ENCODE data around the gene SDHAF4.
"Not testable (repeated sequence)": the region's sequence is repeated elsewhere in the genome, so short reads cannot be mapped to it uniquely, and the experiment has no call there.

Gene SDHAF4

DNA sequence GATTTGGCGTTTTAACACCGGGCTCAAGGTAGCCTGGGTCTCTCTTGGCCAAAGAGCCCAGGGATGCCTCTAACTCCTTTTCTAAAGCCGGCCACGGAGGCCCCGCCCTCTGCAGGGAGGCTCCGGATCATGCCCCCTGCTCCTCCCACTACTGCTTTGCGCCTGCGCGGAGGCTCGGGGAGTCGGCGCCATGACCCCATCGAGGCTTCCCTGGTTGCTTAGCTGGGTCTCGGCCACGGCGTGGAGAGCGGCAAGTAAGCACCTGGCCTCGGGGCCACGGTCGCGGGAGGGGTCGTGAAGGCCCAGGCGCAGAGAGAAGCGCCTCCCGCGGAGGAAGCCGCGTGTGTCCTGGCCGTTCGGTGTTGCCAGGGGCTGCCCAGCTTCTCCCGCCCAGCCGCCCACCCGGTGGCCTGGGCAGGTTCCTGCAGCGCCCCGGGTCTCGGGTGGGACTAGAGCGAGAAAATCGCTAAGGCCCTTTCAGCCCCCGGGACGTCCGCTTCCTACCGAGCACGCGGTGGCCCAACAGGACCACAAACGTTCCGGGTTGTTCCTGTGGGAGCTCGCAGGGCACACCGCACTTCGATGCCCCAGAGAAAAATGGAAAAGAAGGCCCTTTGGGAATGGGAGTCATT is at the start of gene SDHAF4:
TSS of gene SDHAF4 (plus strand) at position 180 of the 632 bp plus-strand sequence. CDS start at position 191, 11 bp downstream.
- peak; percentile 71 for DNase-seq (ENCODE audit: low read depth)

GRCh38 chr6:70518723-70519122 is 48.0 kb upstream of the SDHAF4 start:
- DNase-seq (ENCODE audit: low read depth) = no peak

DNA sequence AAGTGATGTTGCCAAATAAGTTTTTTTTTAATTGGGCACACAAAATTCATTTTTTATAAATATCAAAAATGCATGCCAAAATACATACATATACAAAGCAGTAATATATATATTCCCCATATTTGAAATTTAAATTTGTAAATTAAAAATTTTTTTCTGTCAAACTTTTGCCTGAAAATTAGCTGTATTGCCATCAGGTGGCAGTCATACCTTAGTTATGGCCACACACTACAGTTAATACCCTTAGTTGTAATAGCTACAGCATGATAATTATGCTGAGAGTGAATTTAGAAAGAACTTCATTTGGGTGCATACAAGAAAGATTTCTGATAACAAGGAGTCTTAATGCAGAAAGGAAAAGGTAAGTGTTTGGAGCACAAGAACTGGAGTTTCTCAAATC is 46.2 kb upstream of the SDHAF4 start:
- peak; percentile 9 for DNase-seq (ENCODE audit: low read depth)

- peak; percentile 3 for DNase-seq (ENCODE audit: low read depth)
These were observed 41.9 kb upstream of the SDHAF4 start for GRCh38 chr6:70524721-70525286.

- no peak for DNase-seq (ENCODE audit: low read depth)
These were observed 39.5 kb upstream of the SDHAF4 start for GRCh38 chr6:70527071-70527737.

DNA sequence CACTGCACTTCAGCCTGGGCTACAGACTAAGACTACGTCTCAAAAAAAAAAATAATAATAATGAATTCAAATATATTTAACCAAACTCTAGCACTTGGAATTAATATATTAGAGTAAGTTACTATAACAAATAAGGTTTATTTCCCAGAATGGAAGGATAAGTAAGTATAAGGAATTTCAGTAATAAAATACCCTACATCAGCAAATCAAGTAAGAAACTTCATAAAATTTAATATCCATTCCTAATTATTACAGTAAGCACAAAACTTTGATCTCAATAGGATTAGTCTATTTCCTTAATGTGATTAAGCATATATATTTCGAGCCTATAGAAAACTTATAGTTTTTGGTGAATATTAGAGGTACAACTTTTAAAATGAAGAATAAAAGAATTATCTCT is 36.7 kb upstream of the SDHAF4 start:
- DNase-seq (ENCODE audit: low read depth) = no peak

DNA sequence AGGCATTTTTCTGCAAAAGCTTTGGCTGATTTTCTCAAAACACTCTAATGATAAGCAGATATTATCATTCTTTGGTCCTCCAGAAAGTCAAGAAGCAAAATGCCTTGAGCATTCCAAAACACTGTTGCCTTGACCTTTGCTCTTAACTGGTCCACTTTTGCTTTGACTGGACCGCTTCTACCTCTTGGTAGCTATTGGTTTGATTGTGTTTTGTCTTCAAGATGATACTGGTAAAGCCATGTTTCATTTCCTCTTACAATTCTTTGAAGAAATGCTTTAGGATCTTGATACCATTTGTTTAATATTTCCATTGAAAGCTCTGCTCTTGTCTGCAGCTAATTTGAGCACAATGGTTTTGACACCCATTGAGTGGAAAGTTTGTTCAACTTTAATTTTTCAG is 35.6 kb upstream of the SDHAF4 start:
- no peak for DNase-seq (ENCODE audit: low read depth)

GRCh38 chr6:70537266-70537665 is 29.5 kb upstream of the SDHAF4 start:
- DNase-seq (ENCODE audit: low read depth) = no peak

DNA sequence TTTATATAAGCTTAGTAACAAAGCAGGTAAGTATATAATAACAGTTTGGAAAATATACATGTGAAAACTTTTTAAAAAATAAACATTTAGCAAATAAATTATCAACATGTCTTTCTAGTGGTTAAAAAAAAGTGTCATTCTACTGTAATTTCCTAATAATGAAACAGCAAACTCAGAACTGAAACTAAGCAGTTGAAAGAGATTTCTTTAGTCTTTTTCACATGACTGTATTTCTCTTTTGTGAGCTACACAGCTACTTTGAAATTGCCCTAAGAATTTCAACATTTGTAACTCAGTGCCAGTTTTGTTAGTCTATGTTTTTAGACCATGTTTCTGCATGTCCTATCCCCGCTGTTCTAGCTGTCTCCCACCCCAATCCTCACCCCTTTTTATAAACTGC is 28.4 kb upstream of the SDHAF4 start:
- no peak for DNase-seq (ENCODE audit: low read depth)

GRCh38 chr6:70547313-70547712 is 19.4 kb upstream of the SDHAF4 start:
- peak; percentile 21 for DNase-seq (ENCODE audit: low read depth)

GRCh38 chr6:70547905-70548304 is 18.8 kb upstream of the SDHAF4 start:
- no peak for DNase-seq (ENCODE audit: low read depth)

- no peak for DNase-seq (ENCODE audit: low read depth)
These were observed 17.4 kb upstream of the SDHAF4 start for GRCh38 chr6:70549327-70549726.

- no peak for DNase-seq (ENCODE audit: low read depth)
These were observed 15.2 kb upstream of the SDHAF4 start for GRCh38 chr6:70551566-70551965.

DNA sequence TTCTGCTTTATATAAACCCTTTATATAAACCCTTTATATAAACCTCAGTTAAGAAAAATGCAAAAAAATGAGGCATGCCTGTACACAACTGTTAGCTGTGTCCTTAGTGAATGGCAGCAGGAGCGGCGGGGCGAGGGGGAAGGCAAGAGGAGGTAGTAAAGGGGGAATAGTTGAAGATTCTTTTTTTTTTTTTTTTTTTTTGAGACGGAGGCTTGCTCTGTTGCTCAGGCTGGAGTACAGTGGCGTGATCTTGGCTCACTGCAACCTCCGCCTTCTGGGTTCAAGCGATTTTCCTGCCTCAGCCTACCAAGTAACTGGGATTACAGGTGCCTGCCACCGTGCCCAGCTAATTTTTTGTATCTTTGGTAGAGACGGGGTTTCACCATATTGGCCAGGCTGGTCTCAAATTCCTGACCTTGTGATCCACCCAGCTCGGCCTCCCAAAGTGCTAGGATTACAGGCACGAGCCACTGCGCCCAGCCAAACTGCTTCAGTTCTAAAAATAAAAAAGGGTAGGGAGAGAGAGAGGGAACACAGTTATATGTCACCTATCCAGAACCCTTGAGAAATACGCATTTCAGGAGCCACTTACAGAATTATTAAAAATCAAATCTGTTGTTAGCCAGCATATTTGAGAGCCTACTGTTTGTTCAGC is 14.3 kb upstream of the SDHAF4 start:
- DNase-seq (ENCODE audit: low read depth) = not testable (repeated sequence)

- DNase-seq (ENCODE audit: low read depth) = no peak
These were observed 13.8 kb upstream of the SDHAF4 start for GRCh38 chr6:70552974-70553373.

GRCh38 chr6:70557998-70558397 is 8.7 kb upstream of the SDHAF4 start:
- DNase-seq (ENCODE audit: low read depth) = no peak

DNA sequence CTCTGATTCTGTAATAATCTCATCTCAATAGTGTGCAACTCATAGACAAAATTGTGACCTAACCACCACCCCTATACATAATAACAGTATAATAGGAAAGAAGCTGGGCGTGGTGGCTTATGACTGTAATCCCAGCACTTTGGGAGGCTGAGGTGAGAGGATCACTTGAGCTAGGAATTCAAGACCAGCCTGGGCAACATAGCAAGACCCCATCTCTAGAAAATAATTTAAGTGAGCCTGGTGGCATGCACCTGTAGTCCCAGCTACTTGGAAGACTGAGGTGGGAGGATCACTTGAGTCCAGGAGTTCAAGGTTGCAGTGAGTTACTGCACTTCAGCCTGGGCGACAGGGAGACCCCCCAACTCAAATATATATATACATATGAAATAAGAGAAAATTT is 4.3 kb upstream of the SDHAF4 start:
- not testable (repeated sequence) for DNase-seq (ENCODE audit: low read depth)

DNA sequence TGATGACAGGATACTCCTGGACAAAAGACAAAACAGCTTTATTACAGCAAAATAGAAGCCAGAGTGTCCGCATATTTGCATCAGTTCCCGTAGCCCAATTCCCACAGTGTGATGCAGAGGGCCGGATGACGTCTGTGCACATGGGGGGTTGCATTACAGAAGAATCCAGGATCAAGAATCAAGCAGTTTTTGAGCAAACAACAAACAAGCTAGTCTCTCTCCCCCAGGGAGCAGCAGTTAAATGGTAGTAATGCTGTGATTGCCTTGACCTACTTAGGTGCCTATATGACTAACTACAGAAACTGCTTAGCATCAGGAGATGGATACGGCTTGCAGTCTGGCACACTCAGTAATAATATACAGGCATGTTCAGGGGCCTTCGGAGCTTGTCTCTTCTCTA is 3.2 kb upstream of the SDHAF4 start:
- DNase-seq (ENCODE audit: low read depth) = peak; percentile 62

DNA sequence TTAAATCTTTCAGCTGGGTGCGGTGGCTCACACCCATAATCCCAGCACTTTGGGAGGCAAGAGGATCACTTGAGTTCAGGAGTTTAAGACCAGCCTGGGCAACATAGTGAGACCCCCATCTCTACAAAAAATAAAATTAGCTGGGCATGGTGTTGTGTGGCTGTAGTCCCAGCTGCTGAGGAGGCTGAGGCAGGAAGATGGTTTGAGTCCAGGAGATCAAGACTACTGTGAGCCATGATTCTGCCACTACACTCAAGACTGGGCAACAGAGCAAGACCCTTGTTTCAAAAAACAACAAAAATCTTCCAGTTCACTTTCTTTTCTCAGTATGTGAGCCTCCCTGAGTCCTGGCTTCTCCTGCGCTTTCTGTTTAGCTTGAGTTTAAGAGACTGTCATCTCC is 7.9 kb downstream of the SDHAF4 start:
- no peak for DNase-seq (ENCODE audit: low read depth)

- no peak for DNase-seq (ENCODE audit: low read depth)
These were observed 9.3 kb downstream of the SDHAF4 start for GRCh38 chr6:70575899-70576495.

- DNase-seq (ENCODE audit: low read depth) = no peak
These were observed 19.4 kb downstream of the SDHAF4 start for GRCh38 chr6:70586114-70586513.

- peak; percentile 15 for DNase-seq (ENCODE audit: low read depth)
These were observed 23.7 kb downstream of the SDHAF4 start for GRCh38 chr6:70590400-70590799.
